Measurements from ENCODE around the gene PBXIP1.

Gene PBXIP1

GRCh38 chr1:154972517-154973343, 16.8 kb upstream of the PBXIP1 start:
- DNase-seq, result no peak

- no peak for DNase-seq
These were observed 16.3 kb upstream of the PBXIP1 start for GRCh38 chr1:154972213-154972516.

GRCh38 chr1:154971341-154971998, 15.6 kb upstream of the PBXIP1 start:
- no peak for DNase-seq

- no peak for DNase-seq
These were observed 14.9 kb upstream of the PBXIP1 start, which contains the start of gene SHC1 for GRCh38 chr1:154970631-154971340. TSS of gene SHC1 (minus strand) at chr1:154970747. CDS start at chr1:154970526, 221 bp downstream.

- no peak for DNase-seq
These were observed 14.1 kb upstream of the PBXIP1 start for GRCh38 chr1:154969860-154970452.

- no peak for DNase-seq
These were observed 13.3 kb upstream of the PBXIP1 start for GRCh38 chr1:154969246-154969645.

- no peak for DNase-seq
These were observed 12.8 kb upstream of the PBXIP1 start for GRCh38 chr1:154968731-154969130.

GRCh38 chr1:154967331-154967950, 11.5 kb upstream of the PBXIP1 start:
- no peak for DNase-seq

- DNase-seq, result no peak
These were observed 10.2 kb upstream of the PBXIP1 start for GRCh38 chr1:154966111-154966510.

- no peak for DNase-seq
These were observed 8.5 kb upstream of the PBXIP1 start for GRCh38 chr1:154964359-154964758.

- DNase-seq, result no peak
These were observed 7.7 kb upstream of the PBXIP1 start for GRCh38 chr1:154963643-154964042.

GRCh38 chr1:154962795-154963330, 7.0 kb upstream of the PBXIP1 start:
- no peak for DNase-seq

- no peak for DNase-seq
These were observed 6.4 kb upstream of the PBXIP1 start for GRCh38 chr1:154962156-154962749.

GRCh38 chr1:154961207-154962155, 5.6 kb upstream of the PBXIP1 start, which contains the start of gene PYGO2:
TSS of gene PYGO2 (minus strand) at chr1:154961782. CDS start at chr1:154961576, 206 bp downstream.
- DNase-seq, result peak; percentile 61

- DNase-seq, result no peak
These were observed 4.7 kb upstream of the PBXIP1 start for GRCh38 chr1:154960446-154961136.

- DNase-seq, result no peak
These were observed 3.5 kb upstream of the PBXIP1 start for GRCh38 chr1:154959426-154959780.

- no peak for DNase-seq
These were observed 3.0 kb upstream of the PBXIP1 start for GRCh38 chr1:154958681-154959425.

- DNase-seq, result no peak
These were observed 2.1 kb upstream of the PBXIP1 start for GRCh38 chr1:154958036-154958435.

GRCh38 chr1:154957091-154957657, 1.3 kb upstream of the PBXIP1 start:
- DNase-seq, result no peak
